ENCODE measurements around the gene ACBD4. TPM values are rescaled to one million over a fixed set of nuclear protein-coding genes. Genes with fewer than 3 reads are reported as not detected.
A peak's percentile ranks its signal among the peaks of the same experiment; 100 is the strongest.

ACBD4 gene
- total and polyA plus RNA-seq, 10 of the 15 experiments (the other 5 are each of a cell fraction or from before 2014, with no cell fraction given): 0.20 to 13.8 (median 6.9) TPM

DNA sequence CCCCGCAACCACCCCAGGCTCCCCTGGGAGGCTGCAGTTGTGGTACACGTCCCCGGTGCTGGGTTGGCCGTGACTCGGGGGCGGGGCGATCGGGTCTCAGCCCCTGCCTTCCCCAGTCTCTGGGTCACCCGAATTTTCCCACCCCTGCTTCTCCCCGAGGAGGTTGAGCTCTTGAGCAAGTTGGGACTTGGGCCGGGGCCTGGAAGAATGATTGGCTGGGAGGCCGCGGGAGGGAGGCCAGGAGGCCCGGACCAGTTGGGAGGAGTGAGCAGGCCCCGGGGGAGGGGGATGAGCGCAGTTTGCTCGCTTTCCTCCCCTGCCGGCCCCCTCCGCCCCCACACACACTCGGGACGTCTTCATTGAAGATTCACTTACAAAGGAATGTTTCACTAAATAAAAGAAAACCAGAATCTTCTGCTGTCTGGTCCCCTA, 8.3 kb downstream of the ACBD4 start:
- 12% methylated on average over 21 of the region's 21 CpGs for WGBS (ENCODE audit: insufficient coverage, insufficient replicate concordance, low lambda C conversion rate, missing lambda C conversion rate)
- DNase-seq (ENCODE audit: low read depth, low spot score) (no peak), FAIRE-seq (no peak), ATAC-seq (no peak)
- 0 out of 2 replicates have a peak, but pooled peaks have one; percentile 14 for TF ChIP-seq MTA2 (IDR thresholded peaks at IDR 0.05; ENCODE audit: low read depth)
- TF ChIP-seq IKZF2 (IDR thresholded peaks at IDR 0.05): peak in 1 of 2 experiments; percentile 36; a peak in 1 of 4 replicates
- TF ChIP-seq EGR1 (IDR thresholded peaks at IDR 0.05; ENCODE audit: borderline replicate concordance in 1 of 2, low read depth in 2 of 2, low read length in 2 of 2): peak in 1 of 2 experiments; percentile 80; a peak in 2 of 3 replicates
- no peak for TF ChIP-seq CREB1 (IDR thresholded peaks at IDR 0.05; ENCODE audit: low read depth)
- peak; percentile 84 for TF ChIP-seq MEF2B (IDR thresholded peaks at IDR 0.05; ENCODE audit: partially characterized antibody, poor library complexity, severe bottlenecking)
- peak; percentile 30; the same call in 1 of the 2 replicates for TF ChIP-seq EED (IDR thresholded peaks at IDR 0.05; ENCODE audit: low read depth)
- no peak for TF ChIP-seq FOXK2 (IDR thresholded peaks at IDR 0.05)
- TF ChIP-seq SUZ12 (IDR thresholded peaks at IDR 0.05; ENCODE audit: unreplicated experiment): no peak
- TF ChIP-seq IKZF1 (conservative IDR thresholded peaks at IDR 0.05): peak; percentile 10; the same call in 1 of the 2 replicates
- TF ChIP-seq POLR2A (IDR thresholded peaks at IDR 0.05; ENCODE audit: low read depth, low read length): 0 out of 2 replicates have a peak, but pooled peaks have one; percentile 6
- Histone ChIP-seq H3K9ac (ENCODE audit: control insufficient read depth, insufficient read depth, low read length) (peak overlapping the region; percentile 67), H2AFZ (ENCODE audit: control insufficient read depth, low read depth, low read length) (peak overlapping the region; percentile 66), H3K27me3 (replicated peaks in 1 of 2; ENCODE audit: control insufficient read depth in 2 of 2, insufficient read depth in 2 of 2, low read length in 1 of 2) (no peaks in the 10 kb centered on the region), H3K4me3 (peak overlapping the region; percentile 67), H3K4me1 (ENCODE audit: control insufficient read depth, insufficient read depth, low read length) (peaks cover 18% of the 10 kb centered on the region), H3K4me2 (ENCODE audit: control insufficient read depth, insufficient read depth) (peak overlapping the region; percentile 87), H3K9me3 (replicated peaks; ENCODE audit: control insufficient read depth, insufficient read depth, low read length) (no peaks in the 10 kb centered on the region), H4K20me1 (ENCODE audit: control insufficient read depth, insufficient read depth) (no peaks in the 10 kb centered on the region), H3K79me2 (ENCODE audit: control insufficient read depth, insufficient read depth, low read length) (peaks cover 14% of the 10 kb centered on the region), H3K27ac (ENCODE audit: control insufficient read depth, insufficient read depth) (peak overlapping the region; percentile 32; the same call in 1 of the 2 replicates), H3K36me3 (ENCODE audit: control insufficient read depth in 2 of 2, insufficient read depth in 2 of 2, low read length in 1 of 2) (no peaks in the 10 kb centered on the region)
- POLR2A ChIA-PET: interaction anchor here (0.5 to 1.6 kb wide), 5 partner anchors 10 to 62 kb away, joined by 3 to 6 read pairs (median 3); partner anchors contain the start of gene HEXIM2
- SMC1A ChIA-PET (ENCODE audit: uncharacterized antibody, unreplicated experiment): interaction anchor here (1.2 kb wide), 1 partner anchor 8 kb away, joined by 10 read pairs; the partner anchor contains the start of gene ACBD4
- RAD21 ChIA-PET (ENCODE audit: unreplicated experiment): interaction anchor here (0.7 to 1.7 kb wide), 2 partner anchors 8 to 17 kb away, joined by 3 to 10 read pairs; partner anchors contain the start of gene ACBD4
- no TSS peak for BruUV-seq (replicated peaks)
- in situ Hi-C loops (cut with MboI) (no loop called here), intact Hi-C loops (cut with micrococcal nuclease; ENCODE audit: unreplicated experiment) (no loop called here)
- CTCF ChIA-PET: interaction anchor here (0.6 to 11.0 kb wide), 4 partner anchors 9 to 83 kb away, joined by 3 to 280 read pairs (median 4); partner anchors contain the start of gene ACBD4

Data from GM12878 (cell line).